GM19452 (cell line): Measurements from ENCODE around the gene ARHGEF7.

Experiments used
- ATAC-seq: cut with Tn5 transposase; IDR thresholded peaks from one replicate; pipeline ENCODE4 v1.9.1; 2021; ENCODE audit not compliant: unreplicated experiment

Gene ARHGEF7

GRCh38 chr13:111165241-111166010 is 50.3 kb downstream of the ARHGEF7 start:
- no peak for ATAC-seq

GRCh38 chr13:111166882-111167675 is 52.0 kb downstream of the ARHGEF7 start:
- no peak for ATAC-seq

GRCh38 chr13:111168107-111168506 is 53.0 kb downstream of the ARHGEF7 start:
- ATAC-seq: no peak

- no peak for ATAC-seq
These were observed 56.0 kb downstream of the ARHGEF7 start for GRCh38 chr13:111171112-111171511.

- no peak for ATAC-seq
These were observed 56.5 kb downstream of the ARHGEF7 start for GRCh38 chr13:111171629-111172028.

GRCh38 chr13:111174377-111175114 is 59.4 kb downstream of the ARHGEF7 start:
- ATAC-seq: no peak

- ATAC-seq: no peak
These were observed 60.3 kb downstream of the ARHGEF7 start for GRCh38 chr13:111175372-111175771.

- no peak for ATAC-seq
These were observed 60.8 kb downstream of the ARHGEF7 start for GRCh38 chr13:111175935-111176334.

GRCh38 chr13:111176421-111176820 is 61.3 kb downstream of the ARHGEF7 start:
- ATAC-seq: no peak

- ATAC-seq: peak; percentile 58
These were observed 62.1 kb downstream of the ARHGEF7 start for GRCh38 chr13:111177081-111177711.

- ATAC-seq: no peak
These were observed 62.8 kb downstream of the ARHGEF7 start for GRCh38 chr13:111177921-111178320.

GRCh38 chr13:111178402-111178801 is 63.3 kb downstream of the ARHGEF7 start:
- ATAC-seq: no peak

GRCh38 chr13:111179908-111180760 is 65.0 kb downstream of the ARHGEF7 start:
- ATAC-seq: no peak

GRCh38 chr13:111181977-111182376 is 66.9 kb downstream of the ARHGEF7 start:
- no peak for ATAC-seq

- ATAC-seq: no peak
These were observed 68.1 kb downstream of the ARHGEF7 start for GRCh38 chr13:111183087-111183645.

- no peak for ATAC-seq
These were observed 68.8 kb downstream of the ARHGEF7 start for GRCh38 chr13:111183959-111184358.

GRCh38 chr13:111184458-111185401 is 69.6 kb downstream of the ARHGEF7 start:
- ATAC-seq: peak; percentile 88

GRCh38 chr13:111186305-111186935 is 71.3 kb downstream of the ARHGEF7 start:
- no peak for ATAC-seq
